Testis (tissue), 3 donors: ENCODE results near the gene NDST3. TPM values are rescaled to one million over a fixed set of nuclear protein-coding genes. Genes with fewer than 3 reads are reported as not detected.

Experiments used
- DNase-seq: peaks from one replicate; pipeline ENCODE4 v3.0.0-alpha.2; 2019
- H3K27ac ChIP-seq, 2 donors: fragments of 200-600 bp; sonication (generic); one replicate each; pipeline ENCODE4 v1.5.1; 2019
- H3K27me3 ChIP-seq: fragments of 200-600 bp; sonication (generic); one replicate; pipeline ENCODE4 v1.5.1; 2019
- H3K36me3 ChIP-seq: fragments of 200-600 bp; sonication (generic); one replicate; pipeline ENCODE4 v1.5.1; 2017; ENCODE audit warnings: low read depth; ENCODE audit errors: missing control alignments
- H3K4me1 ChIP-seq: fragments of 200-600 bp; sonication (generic); one replicate; pipeline ENCODE4 v1.5.1; 2019
- H3K4me3 ChIP-seq, 2 donors: fragments of 200-600 bp; sonication (generic); one replicate each; pipeline ENCODE4 v1.5.1; 2017 to 2019
- H3K9me3 ChIP-seq: fragments of 200-600 bp; sonication (generic); one replicate; pipeline ENCODE4 v1.5.1; 2017
- CTCF ChIP-seq, 3 experiments: fragments of 450-650 bp in 2 of 3; fragments of 200-600 bp in 1 of 3; sonication (generic) in 1 of 3; IDR thresholded peaks; one replicate each; pipeline ENCODE4 v1.5.1; 2016 to 2019; ENCODE audit warnings: antibody characterized with exemption in 3 of 3, mild to moderate bottlenecking in 2 of 3, moderate library complexity in 1 of 3
- POLR2A ChIP-seq: fragments of 450-650 bp; IDR thresholded peaks from one replicate; pipeline ENCODE4 v1.6.1; 2017; ENCODE audit warnings: antibody characterized with exemption, mild to moderate bottlenecking, moderate library complexity
- WGBS, 2 donors: methylation state at CpG; one replicate each; pipeline ENCODE4 v1.1.5; 2018; 5-methylcytosine and 5-hydroxymethylcytosine counted together
- intact Hi-C: fragments of 100-400 bp; cut with DNase I; formaldehyde crosslinking; loops from one replicate; pipeline ENCODE4 v1.15.1; 2023; ENCODE audit warnings: low total_unique reads
- polyA plus RNA-seq: library from polyadenylated mRNA; stranded (reverse); fragments of 350-450 nt; fragmentation: Illumina TruSeq; extraction: RNeasy Lipid Tissue Mini Kit (QIAGEN cat#74804); gene quantifications from one replicate; pipeline ENCODE4 v1.2.3, GENCODE V29; 2014; ENCODE audit warnings: low read depth, low replicate concordance; ENCODE audit not compliant: insufficient read depth
- total RNA-seq, 2 donors: library from RNA; depleted of rRNA; stranded (reverse); fragments of >200 nt; gene quantifications; one replicate each; pipeline ENCODE4 v1.2.3, GENCODE V29; 2016

NDST3 gene
- total and polyA plus RNA-seq, 3 donors from 2014 or later = 0.11 to 0.50 (median 0.47) TPM

GRCh38 chr4:118271788-118272187, 237.5 kb downstream of the NDST3 start:
- TF ChIP-seq CTCF (IDR thresholded peaks at IDR 0.05) (no peak), POLR2A (no peak)
- DNase-seq = no peak
- Histone ChIP-seq H3K4me3 (no peak overlapping the region), H3K27ac (no peak overlapping the region), H3K27me3 (no peaks in the 10 kb centered on the region), H3K36me3 (no peaks in the 10 kb centered on the region), H3K4me1 (no peaks in the 10 kb centered on the region), H3K9me3 (no peaks in the 10 kb centered on the region)
- intact Hi-C loops = no loop called here
- 83 to 92% methylated on average over 2 of the region's 2 CpGs for WGBS, 2 donors

GRCh38 chr4:118273642-118274041, 239.4 kb downstream of the NDST3 start:
- Histone ChIP-seq H3K27me3 (no peaks in the 10 kb centered on the region), H3K27ac (no peak overlapping the region), H3K4me3 (no peak overlapping the region), H3K4me1 (no peaks in the 10 kb centered on the region), H3K36me3 (no peaks in the 10 kb centered on the region), H3K9me3 (no peaks in the 10 kb centered on the region)
- intact Hi-C loops = no loop called here
- 95% methylated on average over 1 of the region's 1 CpG for WGBS, 2 donors
- no peak for DNase-seq
- no peak for TF ChIP-seq CTCF (IDR thresholded peaks at IDR 0.05)

- no peak for TF ChIP-seq POLR2A
- Histone ChIP-seq H3K4me3 (no peak overlapping the region), H3K36me3 (no peaks in the 10 kb centered on the region), H3K27me3 (no peaks in the 10 kb centered on the region), H3K27ac (no peak overlapping the region), H3K4me1 (peaks cover 5% of the 10 kb centered on the region), H3K9me3 (no peaks in the 10 kb centered on the region)
- 45 to 56% methylated on average over 2 of the region's 2 CpGs for WGBS, 2 donors
- intact Hi-C loops = no loop called here
- DNase-seq = no peak
Measured at GRCh38 chr4:118276580-118276979, 242.3 kb downstream of the NDST3 start.

GRCh38 chr4:118277243-118277642, 243.0 kb downstream of the NDST3 start:
- no peaks in the 10 kb centered on the region for H3K9me3 ChIP-seq
- H3K4me3 ChIP-seq = no peak overlapping the region
- H3K27me3 ChIP-seq = no peaks in the 10 kb centered on the region
- H3K36me3 ChIP-seq = no peaks in the 10 kb centered on the region
- 74 to 87% methylated on average over 4 of the region's 4 CpGs for WGBS, 2 donors
- intact Hi-C loops = no loop called here
- H3K27ac ChIP-seq = no peak overlapping the region
- no peak for TF ChIP-seq POLR2A
- TF ChIP-seq CTCF (IDR thresholded peaks at IDR 0.05) = no peak
- H3K4me1 ChIP-seq = peaks cover 5% of the 10 kb centered on the region
- DNase-seq = no peak

- no peaks in the 10 kb centered on the region for H3K36me3 ChIP-seq
- 0 to 1% methylated on average over 3 to 56 of the region's 56 CpGs for WGBS, 2 donors
- intact Hi-C loops = no loop called here
- DNase-seq = peak; percentile 98
- H3K9me3 ChIP-seq = no peaks in the 10 kb centered on the region
- peak overlapping the region; percentile 84 to 95 for H3K27ac ChIP-seq
- peaks cover 5% of the 10 kb centered on the region for H3K4me1 ChIP-seq
- H3K4me3 ChIP-seq = peak overlapping the region; percentile 81 to 84
- TF ChIP-seq CTCF (IDR thresholded peaks at IDR 0.05) (no peak), POLR2A (peak; percentile 51)
- H3K27me3 ChIP-seq = no peaks in the 10 kb centered on the region
Measured at GRCh38 chr4:118278473-118279274, 244.4 kb downstream of the NDST3 start.
